ENCODE data around the gene SFXN1.

DNA sequence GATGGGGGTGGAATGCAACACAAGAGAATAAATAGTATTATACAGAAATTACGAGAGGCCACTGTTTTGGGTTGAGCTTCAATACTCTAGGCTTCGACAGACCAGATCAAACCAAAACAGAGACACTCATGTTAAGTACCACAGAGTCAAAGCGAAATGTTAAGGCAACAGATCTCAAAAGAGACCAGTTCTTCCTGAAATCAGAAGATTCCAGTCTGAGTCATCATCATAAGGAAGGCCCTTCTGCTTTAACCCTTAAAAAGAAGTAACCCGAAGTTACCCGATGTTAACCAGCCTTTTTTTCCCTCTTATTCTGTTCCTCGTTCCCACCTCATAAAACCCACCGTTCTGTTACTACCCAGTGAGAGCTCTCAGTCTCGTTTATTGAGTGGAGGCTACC lies 75.9 kb downstream of the SFXN1 start:
- TF ChIP-seq, protein P1, sequence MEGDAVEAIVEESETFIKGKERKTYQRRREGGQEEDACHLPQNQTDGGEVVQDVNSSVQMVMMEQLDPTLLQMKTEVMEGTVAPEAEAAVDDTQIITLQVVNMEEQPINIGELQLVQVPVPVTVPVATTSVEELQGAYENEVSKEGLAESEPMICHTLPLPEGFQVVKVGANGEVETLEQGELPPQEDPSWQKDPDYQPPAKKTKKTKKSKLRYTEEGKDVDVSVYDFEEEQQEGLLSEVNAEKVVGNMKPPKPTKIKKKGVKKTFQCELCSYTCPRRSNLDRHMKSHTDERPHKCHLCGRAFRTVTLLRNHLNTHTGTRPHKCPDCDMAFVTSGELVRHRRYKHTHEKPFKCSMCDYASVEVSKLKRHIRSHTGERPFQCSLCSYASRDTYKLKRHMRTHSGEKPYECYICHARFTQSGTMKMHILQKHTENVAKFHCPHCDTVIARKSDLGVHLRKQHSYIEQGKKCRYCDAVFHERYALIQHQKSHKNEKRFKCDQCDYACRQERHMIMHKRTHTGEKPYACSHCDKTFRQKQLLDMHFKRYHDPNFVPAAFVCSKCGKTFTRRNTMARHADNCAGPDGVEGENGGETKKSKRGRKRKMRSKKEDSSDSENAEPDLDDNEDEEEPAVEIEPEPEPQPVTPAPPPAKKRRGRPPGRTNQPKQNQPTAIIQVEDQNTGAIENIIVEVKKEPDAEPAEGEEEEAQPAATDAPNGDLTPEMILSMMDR (IDR thresholded peaks at IDR 0.05; ENCODE audit: insufficient read depth, low read depth, low read length), result no peak
- TF ChIP-seq EZH2 (IDR thresholded peaks at IDR 0.05; ENCODE audit: insufficient read depth, low read length), result no peak
